ENCODE results near the gene CRYGS.
A peak's percentile ranks its signal among the peaks of the same experiment; 100 is the strongest.

Gene CRYGS

DNA sequence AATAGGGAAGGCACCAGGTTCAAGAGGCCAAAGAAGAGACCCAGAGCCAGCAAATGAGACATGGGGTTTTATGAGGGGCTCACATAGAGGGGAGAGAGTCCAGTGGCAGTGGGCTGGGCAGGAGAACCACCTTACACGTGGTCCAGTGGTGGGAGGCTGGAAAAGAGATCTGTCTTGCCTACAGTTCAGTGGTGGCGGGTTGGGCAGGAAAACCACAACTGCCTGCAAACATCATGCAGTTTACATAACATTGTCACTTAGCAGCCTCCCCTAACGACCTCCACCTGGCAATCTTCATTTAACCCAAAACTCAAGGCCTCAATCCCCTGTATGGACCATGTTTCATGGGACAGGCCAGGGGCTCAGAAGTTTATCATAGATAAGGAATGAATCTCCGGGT lies 29.1 kb downstream of the CRYGS start:
- no peak overlapping the region for H3K4me3 ChIP-seq (ENCODE audit: low read depth, low read length)
- in situ Hi-C loops (cut with HindIII; ENCODE audit: low sequenced_read_pairs): no loop called here
- TF ChIP-seq, protein P1, sequence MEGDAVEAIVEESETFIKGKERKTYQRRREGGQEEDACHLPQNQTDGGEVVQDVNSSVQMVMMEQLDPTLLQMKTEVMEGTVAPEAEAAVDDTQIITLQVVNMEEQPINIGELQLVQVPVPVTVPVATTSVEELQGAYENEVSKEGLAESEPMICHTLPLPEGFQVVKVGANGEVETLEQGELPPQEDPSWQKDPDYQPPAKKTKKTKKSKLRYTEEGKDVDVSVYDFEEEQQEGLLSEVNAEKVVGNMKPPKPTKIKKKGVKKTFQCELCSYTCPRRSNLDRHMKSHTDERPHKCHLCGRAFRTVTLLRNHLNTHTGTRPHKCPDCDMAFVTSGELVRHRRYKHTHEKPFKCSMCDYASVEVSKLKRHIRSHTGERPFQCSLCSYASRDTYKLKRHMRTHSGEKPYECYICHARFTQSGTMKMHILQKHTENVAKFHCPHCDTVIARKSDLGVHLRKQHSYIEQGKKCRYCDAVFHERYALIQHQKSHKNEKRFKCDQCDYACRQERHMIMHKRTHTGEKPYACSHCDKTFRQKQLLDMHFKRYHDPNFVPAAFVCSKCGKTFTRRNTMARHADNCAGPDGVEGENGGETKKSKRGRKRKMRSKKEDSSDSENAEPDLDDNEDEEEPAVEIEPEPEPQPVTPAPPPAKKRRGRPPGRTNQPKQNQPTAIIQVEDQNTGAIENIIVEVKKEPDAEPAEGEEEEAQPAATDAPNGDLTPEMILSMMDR (IDR thresholded peaks at IDR 0.05; ENCODE audit: low read depth, low read length): no peak
- no peak for DNase-seq (ENCODE audit: low read depth, low spot score)

DNA sequence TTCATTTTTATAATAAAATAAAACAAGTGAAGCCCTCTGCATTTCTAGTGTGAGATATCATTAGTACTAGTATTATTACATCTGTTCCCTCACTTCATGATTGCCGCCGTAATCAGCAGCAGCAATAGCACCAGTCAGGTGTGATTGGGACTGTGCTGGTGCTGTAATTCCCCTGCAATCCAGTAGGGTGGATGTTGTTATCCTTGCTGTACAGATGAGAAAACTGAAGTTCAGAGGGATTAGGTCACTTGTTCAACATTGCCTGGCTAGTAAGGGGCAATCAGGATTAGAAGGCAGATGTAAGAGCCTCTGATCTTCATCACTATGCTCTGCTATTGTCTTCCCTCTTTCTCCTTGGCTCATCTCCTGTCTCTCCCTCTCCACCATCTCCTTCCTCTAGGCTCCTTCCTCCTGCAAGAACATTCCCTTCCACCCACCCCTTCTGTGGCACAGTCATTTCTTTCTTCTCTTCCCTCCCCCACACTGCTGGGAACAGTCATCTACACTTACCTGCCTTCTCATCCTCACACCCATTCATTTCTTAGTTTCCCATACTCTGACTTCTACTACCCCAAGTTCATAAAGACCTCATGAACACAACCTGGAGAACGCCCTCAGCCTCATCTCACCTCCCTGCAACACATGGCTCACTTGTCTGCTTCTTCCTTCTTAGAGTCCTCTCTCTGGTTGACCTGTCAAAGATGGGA lies 29.7 kb downstream of the CRYGS start:
- no peak overlapping the region for H3K4me3 ChIP-seq (ENCODE audit: low read depth, low read length)
- DNase-seq (ENCODE audit: low read depth, low spot score): no peak
- TF ChIP-seq, protein P1 (IDR thresholded peaks at IDR 0.05; ENCODE audit: low read depth, low read length): peak; percentile 32
- in situ Hi-C loops (cut with HindIII; ENCODE audit: low sequenced_read_pairs): no loop called here

DNA sequence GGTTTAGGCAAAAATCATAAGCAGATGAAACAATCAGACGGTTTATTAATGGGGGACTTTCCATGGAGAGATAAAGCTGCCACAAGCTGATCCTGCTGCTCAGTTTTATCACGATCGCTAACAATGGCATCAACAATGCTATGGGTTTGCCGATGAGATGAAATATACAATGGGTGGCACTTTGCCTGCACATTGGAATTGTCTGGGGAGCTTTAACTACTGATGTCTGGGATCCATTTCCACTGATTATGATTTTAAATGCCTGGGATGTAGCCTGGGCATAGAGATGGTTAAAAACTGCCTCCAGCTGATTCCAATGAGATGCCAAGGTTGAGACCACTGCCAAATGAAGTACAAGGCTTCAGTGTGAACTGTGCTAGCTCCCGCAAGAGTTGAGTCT lies 30.8 kb downstream of the CRYGS start:
- in situ Hi-C loops (cut with HindIII; ENCODE audit: low sequenced_read_pairs): no loop called here
- no peak for DNase-seq (ENCODE audit: low read depth, low spot score)
- H3K4me3 ChIP-seq (ENCODE audit: low read depth, low read length): no peak overlapping the region
- TF ChIP-seq, protein P1 (IDR thresholded peaks at IDR 0.05; ENCODE audit: low read depth, low read length): no peak

DNA sequence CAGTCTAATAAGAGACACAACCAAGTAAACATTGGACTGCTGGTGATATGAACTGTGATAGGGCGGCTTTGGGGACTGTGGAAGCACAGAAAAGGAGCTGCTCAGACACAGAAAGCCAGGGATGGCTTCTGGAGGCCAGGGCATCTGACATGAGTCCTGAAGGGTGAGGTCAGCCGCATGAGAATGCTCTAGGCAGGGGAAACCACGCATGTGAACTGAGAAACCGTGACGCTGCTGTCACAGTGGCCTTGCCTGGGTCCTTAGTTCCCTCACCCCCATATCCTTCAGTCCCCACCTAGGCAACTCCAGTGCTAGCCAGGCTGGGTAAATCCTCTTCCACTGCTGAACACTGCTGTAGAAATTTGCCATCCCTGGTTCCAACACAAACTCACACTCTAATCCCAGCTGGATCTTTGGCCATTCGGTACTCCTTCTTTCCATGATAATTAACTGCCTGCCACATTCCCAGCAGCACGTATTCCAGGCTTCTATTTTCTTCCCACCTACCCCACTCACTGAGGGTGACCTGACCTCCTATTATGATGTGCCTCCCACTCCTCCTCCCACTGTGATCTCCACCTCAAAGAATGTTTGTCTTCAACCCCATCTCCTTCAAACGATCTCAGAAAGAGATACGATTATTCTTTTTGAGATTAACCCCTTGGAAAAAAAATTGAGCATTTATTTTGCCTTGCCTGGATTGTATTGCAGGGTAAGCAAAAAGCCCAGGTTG lies 31.4 kb downstream of the CRYGS start:
- H3K4me3 ChIP-seq (ENCODE audit: low read depth, low read length): no peak overlapping the region
- in situ Hi-C loops (cut with HindIII; ENCODE audit: low sequenced_read_pairs): no loop called here
- TF ChIP-seq, protein P1 (IDR thresholded peaks at IDR 0.05; ENCODE audit: low read depth, low read length): no peak
- DNase-seq (ENCODE audit: low read depth, low spot score): no peak

DNA sequence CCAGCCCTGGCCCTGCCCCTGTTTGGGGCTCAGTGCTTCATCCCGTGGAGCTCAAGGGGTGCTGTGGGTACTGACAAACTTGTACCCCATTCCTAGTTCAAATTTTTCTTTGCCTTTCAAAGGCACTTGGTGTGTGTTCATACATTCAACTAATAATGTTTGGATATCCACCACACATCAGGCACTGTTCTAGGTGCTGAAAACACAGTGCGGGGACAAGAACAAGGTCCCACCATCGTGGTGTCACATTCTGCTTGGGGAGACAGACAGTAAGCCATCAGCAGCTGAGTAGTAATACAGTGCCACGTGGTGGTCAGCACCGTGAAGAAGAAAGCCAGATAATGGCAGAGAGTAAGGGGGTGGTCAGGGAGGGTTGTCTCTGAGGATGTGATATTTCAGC lies 32.5 kb downstream of the CRYGS start:
- TF ChIP-seq, protein P1 (IDR thresholded peaks at IDR 0.05; ENCODE audit: low read depth, low read length): no peak
- in situ Hi-C loops (cut with HindIII; ENCODE audit: low sequenced_read_pairs): no loop called here

DNA sequence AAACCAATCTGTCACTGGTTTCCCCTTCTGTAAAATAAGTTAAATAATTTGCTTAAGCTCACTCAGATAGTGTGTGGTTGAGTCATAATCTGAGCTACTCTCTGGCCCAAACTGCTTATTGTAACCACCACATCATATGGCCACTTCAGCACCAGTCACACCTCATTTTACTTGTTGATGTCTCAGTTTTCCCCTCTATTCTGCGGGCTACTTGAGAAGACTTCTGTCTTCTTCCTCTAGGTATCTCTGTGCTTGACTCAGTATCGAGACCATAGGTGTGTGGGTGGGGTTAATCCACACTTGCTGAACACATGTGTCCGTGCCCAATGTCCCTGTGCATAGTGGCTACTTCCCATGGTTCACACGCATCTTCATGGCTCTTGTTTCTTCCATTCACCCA lies 32.9 kb downstream of the CRYGS start:
- in situ Hi-C loops (cut with HindIII; ENCODE audit: low sequenced_read_pairs): no loop called here
- H3K4me3 ChIP-seq (ENCODE audit: low read depth, low read length): no peak overlapping the region
- DNase-seq (ENCODE audit: low read depth, low spot score): no peak
- TF ChIP-seq, protein P1 (IDR thresholded peaks at IDR 0.05; ENCODE audit: low read depth, low read length): no peak

More for the DNA sequence above, 32.5 kb downstream of the CRYGS start:
- no peak overlapping the region for H3K4me3 ChIP-seq (ENCODE audit: low read depth, low read length)
- no peak for DNase-seq (ENCODE audit: low read depth, low spot score)

All from astrocyte of the spinal cord (primary cell).